HuH-7 (cell line): ENCODE measurements around the gene MAGEA9.
"Not testable (repeated sequence)": the region's sequence is repeated elsewhere in the genome, so short reads cannot be mapped to it uniquely, and the experiment has no call there.

ENCODE experiments used
- DNase-seq: peaks from one replicate; pipeline ENCODE4 v3.0.0; 2011; ENCODE audit warnings: low spot score

Gene MAGEA9, protein sequence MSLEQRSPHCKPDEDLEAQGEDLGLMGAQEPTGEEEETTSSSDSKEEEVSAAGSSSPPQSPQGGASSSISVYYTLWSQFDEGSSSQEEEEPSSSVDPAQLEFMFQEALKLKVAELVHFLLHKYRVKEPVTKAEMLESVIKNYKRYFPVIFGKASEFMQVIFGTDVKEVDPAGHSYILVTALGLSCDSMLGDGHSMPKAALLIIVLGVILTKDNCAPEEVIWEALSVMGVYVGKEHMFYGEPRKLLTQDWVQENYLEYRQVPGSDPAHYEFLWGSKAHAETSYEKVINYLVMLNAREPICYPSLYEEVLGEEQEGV

DNA sequence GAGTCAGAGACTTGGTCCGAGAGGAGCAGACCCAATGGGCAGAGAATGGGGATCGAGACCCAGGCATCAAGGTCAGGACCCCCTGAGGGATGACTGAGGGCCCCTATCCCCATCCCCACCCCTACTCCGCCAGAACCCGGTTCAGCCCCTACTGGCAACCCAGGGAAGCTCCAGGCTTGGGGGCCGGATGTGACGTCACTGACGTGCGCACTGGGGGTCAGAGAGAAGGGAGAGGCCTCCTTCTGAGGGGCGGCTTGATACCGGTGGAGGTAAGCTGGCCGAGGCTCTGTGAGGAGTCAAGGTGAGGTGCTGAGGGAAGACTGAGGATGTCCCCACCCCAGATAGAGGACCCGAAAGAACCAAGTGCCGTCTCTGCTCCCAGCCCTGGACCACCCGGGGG is at the start of gene MAGEA9:
Gene MAGEA9, plus strand, starts transcription at position 204 of the 400 bp plus-strand sequence. CDS start 4,281 bp downstream, outside the sequence.
- not testable (repeated sequence) for DNase-seq

DNA sequence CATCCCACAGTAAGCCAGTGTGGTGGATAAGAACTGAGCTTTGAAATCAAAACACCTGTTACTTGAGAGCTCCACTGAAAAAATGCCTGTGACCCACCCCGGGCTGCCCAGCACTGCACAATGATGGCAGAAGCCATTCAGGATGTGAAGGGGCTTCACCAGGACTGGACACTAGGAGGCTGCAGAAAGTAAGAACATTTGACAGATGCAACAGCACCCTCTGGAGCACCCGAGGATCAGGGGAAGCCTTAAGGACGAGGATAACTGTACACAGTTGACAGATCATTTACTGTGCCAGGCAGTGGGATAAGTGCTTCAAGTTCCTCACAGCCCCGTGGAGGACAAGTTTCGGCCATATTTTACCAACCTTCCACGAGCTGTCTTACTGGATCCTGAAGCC is 39.5 kb upstream of the MAGEA9 start:
- not testable (repeated sequence) for DNase-seq

DNA sequence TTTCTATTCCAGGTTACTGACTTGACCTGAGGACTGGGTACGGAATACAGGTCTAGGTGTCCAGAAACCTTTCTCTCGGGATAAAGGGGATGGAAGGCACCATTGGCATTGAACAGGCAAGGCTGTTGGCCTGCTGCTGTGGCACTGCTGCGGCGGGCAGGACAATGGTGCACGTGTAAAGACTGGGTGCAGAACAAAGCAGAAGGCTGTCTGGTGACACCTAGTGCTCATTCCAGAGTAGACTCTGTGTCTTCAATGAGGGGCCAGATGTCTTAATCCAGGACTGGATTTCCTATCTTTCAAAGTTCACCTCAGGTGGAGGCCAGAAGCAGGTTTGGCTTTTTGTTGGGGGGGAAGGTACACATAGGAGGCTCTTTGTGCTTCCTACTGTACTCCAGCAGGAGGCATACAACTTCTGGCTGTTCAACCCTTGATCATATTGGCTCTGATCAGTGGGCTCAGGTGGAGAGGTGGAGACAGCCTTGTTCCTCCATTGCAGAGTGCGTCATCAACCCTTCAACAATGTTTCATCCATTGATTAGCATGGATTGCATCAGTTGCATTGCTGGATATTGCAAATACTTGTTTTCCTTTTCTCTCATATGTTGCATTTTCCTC is 35.2 kb upstream of the MAGEA9 start:
- DNase-seq: not testable (repeated sequence)

DNA sequence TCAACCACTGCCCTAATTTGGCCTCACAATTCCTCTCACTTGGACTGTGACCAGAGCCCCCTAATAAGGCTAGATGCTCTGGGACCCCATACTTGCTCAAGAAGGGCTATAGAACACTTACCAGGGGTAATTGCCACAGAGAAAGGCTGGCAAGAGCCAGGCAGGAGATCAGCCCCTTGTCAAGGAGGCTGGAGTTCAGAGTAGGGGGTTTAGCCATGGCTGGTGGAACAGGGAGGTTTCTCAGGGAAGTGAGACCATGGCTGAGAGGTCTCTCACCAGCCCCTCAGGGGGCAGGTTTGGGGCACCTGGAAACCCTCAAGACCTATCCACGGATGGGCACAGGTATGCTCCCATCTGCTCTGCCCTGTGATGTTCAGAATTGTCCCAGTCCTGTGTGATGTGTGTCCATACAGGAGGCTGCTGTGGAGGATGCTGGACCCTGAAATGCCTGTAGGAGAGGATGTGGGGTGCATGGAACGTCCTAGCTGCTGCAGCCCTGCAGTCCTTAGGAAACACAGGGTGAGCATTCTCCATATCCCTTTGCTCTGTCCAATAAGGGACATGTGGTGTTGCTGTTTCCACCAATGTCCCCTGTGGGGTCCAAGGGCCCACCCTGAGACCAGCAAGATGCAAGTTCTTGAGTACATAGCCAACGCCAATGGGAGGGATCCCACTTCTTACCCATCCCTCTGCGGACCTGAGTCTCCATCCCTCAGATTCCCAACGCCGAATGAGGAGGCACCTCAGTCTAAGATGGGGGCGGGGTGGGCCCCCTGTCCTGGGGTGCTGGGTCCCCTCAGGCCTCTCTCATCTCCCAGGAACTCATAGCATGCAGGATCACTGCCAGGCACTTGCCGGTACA is 24.3 kb upstream of the MAGEA9 start:
- DNase-seq: no peak

DNA sequence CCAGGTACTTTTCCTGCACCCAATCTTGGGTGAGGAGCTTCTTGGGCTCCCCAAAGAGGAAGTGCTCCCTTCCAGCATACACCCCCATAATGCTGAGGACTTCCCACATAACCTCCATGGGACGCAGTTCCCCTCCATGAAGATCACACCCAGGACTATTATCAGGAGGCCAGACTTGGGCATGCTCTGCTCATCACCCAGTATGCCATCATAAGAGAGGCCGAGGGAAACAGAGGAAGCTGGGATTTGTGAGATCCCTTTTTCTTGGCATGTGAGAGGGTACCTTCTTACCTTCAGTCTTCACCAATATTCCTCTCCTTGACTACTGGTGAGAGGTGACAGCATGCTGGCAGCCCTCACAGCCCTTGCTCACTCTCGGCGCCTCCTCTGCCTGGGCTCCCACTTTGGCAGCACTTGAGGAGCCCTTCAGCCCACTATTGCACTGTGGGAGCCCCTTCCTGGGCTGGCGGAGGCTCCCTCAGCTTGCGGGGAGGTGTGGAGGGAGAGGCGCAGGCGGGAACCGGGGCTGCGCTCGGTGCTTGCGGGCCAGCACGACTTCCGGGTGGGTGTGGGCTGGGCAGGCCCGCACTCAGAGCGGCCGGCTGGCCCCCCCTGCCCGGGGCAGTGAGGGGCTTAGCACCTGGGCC is 23.5 kb upstream of the MAGEA9 start:
- DNase-seq: no peak

DNA sequence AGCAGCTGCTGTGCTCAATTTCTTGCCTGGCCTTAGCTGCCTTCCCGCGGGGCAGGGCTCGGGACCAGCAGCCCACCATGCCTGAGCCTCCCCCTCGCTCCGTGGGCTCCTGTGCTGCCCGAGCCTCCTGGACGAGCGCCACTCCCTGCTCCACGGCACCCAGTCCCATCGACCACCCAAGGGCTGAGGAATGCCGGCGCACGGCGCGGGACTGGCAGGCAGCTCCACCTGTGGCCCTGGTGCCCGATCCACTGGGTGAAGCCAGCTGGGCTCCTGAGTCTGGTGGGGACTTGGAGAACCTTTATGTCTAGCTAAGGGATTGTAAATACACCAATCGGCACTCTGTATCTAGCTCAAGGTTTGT is 23.0 kb upstream of the MAGEA9 start:
- DNase-seq: not testable (repeated sequence)

DNA sequence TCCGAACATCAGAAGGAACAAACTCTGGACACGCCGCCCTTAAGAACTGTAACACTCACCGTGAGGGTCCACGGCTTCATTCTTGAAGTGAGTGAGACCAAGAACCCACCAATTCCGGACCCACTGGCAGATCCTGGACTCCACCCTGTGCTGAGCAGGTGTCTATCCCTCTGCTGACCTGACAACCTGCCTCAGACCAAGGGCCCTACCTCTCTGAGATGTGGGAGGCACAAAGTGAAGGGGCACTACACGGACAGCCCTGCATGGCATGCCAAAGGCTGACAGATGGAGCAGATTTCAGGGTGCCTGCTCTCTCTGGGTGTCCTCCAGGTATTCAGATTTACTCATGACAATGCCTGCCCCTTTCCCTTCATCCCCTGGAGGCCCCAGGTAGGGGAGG is 21.9 kb upstream of the MAGEA9 start:
- DNase-seq: no peak

DNA sequence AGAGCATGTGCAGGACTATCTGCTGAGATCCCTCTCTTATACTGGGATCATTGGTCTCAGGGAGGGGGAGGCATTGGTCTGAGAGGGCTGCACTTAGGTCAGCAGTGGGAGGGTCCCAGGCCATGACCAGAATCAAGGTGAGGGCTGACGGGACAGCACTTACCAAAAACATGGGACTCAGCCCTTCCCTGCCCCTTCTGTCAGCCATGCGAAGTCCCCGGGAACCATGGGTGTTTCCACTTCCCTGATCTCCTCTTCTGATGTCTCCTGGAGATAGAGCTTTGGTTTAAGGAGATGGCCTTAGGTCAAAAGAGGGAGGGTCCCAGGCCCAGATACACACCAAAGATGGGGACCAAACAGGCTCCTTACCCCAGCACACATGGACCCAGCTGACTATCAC is 20.8 kb upstream of the MAGEA9 start:
- no peak for DNase-seq

DNA sequence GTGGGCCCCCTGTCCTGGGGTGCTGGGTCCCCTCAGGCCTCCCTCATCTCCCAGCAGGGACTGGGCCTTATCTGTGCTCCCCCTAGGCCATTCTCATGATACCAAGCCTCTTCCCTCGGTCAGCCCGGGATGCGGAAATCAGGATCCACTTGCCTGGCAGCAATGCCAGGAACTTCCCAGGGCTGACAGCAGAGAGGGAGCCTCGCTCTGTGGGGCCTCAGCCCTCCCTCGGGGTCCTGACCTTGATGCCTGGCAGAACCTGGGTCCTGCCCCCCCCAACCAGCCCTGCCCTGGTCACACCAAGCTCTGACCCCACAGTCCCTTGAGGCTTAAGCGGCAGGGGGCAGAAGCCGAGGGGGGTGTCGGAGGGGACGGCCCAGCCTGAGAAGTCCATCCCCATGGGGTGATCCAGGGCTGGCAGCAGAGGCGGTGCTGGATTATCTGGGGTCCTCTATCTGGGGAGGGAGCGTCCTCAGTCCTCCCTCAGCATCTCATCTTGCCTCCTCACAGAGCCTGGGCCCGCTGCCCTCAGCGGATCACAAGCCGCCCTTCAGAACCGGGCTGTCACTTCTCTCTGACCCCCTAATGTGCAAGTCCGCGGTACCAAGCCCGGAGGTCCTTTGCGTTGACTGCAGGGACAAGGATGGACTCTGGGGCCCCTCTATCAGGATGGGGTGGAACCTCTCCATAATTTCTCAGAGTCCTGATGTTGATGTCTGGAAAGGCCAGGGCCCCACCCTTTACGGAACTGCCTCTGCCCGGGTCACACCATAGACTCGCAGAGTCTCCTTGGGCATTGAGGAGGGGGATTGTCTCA is 19.7 kb upstream of the MAGEA9 start:
- DNase-seq: not testable (repeated sequence)

DNA sequence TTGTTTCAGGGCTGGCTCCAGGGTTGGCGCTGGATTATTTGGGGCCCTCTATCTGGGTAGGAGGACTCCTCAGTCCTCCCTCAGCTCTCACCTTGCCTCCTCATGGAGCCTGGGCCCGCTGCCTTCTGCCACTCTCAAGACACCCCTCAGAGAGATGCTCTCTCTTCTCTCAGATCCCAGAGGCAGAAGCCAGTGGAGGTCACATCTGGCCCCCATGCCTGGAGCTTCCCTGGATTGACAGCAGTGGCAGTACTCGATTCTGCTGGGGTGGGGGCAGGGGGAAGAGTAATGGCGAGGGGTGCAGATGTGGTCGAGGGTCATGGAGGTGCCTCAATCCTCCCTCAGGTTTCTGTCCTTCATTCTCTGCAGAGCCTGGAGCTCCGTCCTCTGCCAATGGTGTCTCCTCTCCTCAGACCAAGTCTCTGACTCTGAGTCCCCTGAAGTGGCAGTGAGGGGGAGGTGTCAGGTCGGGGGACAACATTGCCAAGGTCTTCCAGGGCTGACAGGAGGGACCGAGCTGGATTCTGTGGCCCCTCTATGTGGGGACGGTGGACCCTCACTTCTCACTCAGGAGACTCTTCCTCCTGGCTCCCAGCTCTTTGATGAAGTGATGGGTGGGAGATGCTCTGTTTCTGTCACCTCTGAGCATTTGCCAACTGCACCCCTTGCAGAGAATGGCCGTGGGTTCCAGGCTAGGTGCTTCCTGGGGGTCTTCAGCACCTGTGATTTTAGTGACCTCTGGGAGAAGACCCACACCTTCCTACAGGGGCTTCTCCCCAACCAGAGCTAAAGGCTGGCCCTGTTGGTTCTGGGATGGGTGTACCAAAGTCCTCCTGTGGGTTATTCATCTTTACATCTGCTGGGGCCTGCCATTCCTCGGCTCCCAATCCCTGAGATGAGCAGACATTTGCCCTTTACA is 18.8 kb upstream of the MAGEA9 start:
- DNase-seq: no peak

DNA sequence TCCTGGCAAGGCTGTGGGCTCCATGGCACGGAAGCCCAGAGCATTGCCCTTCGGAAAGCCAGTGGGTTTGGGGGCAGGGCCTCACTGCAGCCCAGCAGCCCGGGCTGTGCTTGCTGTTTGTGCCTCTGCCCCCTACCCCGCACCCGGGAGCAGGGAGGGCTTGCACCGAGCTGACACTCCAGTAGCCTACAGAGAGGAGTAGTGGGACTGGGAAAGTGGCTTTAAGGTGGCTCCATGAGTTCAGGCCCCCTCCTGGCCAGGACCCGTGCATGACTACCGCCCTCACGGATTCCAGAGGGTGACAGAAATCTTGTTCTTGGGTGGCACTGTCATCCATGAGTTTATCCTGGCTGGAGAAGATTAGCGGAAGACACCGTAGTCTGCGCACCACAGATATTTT is 11.4 kb upstream of the MAGEA9 start:
- DNase-seq: not testable (repeated sequence)

DNA sequence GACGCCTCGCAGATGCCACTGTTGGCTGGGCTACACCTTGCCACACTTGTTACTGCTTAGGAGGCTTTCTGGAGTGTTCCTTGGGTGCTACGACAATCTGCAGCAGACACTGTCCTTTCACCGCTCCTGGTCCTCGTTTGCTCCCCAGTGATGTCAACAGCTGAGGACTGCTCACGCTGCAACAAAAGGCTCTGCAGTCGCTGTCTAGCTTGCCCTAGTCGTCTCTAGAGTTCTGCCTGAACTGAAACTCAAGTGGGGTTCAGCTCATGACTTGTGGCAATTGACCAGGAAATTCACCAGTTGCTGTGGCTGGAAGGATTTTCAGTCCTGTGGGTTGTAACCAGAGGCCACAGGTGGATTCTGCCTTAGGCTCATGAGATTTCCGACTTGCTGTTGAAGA is 8.7 kb upstream of the MAGEA9 start:
- DNase-seq: not testable (repeated sequence)

DNA sequence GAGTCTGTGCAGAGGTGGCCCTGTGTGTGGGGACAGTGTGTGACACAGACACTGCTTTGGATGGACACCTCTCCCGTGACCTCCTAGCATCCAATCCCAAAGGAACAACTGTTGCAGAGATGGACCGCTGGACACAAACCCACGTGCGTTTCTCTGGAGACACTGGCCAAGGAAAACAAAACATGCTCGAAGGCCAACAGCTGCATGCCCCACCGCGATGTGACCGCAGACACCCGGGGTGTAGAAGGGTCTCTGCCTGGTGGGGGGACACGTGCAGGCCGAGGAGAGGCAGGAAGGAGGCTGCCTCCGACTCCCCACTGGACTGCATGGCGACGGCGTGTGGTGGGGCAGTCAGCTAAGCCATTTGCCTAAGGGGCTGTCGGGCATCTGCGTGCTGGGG is 8.0 kb upstream of the MAGEA9 start, which contains the start of gene HSFX1:
Gene HSFX1, plus strand, starts transcription at position 301 of the 400 bp plus-strand sequence. CDS start 614 bp downstream, outside the sequence.
- not testable (repeated sequence) for DNase-seq

DNA sequence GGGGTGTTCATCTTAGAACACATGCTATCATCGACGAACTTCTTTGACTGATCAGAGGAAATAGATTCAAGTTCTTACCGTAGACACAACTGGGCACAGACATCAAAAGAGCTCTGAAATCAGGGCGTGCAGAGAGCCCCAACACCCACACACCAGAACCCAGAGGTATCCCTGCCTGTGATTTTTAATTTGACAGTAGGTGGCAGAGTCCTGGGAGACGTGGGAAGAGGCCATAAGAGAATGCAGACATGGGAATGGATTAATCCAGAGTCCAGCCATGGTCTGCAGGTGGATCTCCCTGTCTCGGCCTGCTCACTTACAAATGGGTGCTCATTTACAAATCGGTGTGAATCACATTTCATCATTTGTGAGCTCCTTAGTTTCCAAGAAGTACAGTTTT is 3.7 kb upstream of the MAGEA9 start:
- DNase-seq: not testable (repeated sequence)

DNA sequence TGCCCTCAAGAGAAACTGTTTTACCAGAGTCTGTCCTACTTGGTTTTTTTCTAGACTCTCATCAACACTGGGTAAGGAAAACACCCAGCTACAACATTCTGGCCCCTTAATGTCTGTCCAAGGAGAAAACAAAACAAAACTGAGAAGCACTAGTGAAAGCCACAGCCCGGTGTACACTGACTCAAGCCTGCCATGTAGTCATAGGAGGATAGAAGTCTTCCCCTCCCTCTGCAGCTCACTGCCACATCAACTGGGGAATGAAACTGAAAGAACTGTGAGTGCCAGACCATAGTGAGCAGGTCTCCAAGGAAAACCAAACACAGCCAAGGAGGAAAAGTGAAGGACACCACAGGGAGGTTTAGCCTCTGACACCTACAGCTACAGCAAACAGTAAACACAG is 13.8 kb downstream of the MAGEA9 start:
- DNase-seq: not testable (repeated sequence)

DNA sequence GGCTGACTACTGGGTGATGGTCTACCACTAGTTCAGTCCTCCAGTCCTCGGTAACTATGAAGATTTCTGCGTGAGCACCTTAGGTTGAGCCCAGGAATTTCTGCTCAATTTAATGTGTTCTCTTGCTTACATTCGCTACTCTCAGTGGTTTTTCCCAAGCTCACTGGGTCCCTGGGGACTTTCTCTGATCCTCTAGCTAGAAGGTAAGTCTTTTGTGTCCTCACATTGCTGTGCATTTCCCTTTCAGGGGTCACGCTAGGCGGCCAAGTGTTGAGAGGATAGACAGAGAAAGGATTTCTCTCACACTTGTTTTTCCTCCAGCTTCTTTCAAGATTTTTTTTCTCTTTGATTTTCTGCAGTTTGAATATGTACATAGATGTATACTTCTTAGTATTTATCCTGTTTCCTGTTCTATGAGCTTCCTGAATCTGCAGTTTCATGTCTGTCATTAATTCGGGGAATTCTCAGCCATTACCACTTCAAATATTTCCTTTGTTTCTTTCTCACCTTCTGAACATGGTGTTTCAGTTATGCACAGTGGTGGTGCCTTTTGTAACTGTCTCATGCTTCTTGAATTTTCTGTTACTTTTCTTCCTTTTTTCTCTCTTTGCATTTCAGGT is 17.5 kb downstream of the MAGEA9 start:
- DNase-seq: no peak

DNA sequence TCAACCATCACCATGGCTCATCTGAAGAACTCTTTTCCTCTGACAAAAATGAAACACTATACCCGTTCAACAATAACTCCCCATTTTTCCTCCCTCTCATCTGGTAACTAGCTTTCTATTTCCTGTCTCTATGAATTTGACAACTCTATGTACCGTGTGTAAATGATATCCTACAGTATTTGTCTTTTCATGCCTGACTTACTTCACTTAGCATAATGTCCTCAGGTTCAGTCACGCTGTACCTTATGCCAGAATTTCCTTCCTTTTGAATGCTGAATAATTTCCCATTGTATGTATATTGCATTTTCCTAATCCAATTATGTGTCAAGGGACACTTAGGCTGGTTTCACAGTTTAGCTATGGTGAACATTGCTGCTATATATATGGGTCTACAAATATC is 18.2 kb downstream of the MAGEA9 start:
- no peak for DNase-seq

DNA sequence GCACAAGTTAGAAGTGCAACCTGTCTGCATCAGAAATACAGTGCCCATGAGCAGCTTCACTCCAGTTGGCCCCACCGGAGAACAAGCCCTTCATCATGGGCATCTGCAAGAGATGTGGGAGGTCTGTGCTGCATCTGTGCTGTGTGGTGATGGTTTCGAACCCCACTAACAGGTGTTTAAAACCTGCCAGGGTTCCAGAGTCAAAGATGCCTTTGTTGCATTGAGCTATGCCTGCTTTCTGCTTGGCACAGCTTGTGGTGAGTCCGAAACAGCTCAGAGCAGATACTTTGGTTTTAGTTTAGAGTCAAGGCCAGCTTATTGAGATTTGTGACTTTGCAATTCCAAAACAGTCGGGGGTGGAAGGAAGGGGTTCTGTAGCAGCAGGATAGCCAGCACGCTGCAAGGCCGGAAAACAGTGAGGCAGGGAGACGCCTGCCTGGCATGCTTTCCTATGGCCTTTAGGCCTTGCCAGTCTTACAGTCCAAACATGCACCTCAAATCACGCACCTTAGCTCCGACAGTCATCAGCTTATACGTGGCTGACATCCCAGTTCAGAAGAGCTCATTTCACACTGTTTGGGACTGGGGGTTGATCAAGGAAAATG is 21.8 kb downstream of the MAGEA9 start:
- no peak for DNase-seq

DNA sequence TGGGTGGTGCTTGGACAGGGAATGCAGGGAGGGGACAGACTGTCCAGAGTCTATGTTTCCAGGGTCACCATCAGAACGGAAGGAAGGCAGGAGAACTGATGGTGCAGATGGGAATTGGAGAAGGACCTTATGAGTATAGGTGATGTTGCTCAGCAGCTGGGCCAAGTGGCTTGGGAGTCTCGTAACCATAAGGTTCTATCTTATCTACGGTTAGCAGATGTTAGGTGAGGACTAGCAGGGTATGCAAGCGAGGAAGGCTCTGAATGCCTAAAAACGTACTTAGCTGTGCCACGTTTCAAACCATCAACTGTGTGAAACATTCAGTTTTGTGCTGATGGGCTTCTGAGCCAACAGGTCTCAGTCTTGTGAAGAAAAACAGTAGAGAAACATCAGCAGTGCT is 22.4 kb downstream of the MAGEA9 start:
- no peak for DNase-seq
